Panc1 (cell line): ENCODE data around the gene SYT5. TPM values are rescaled to one million over a fixed set of nuclear protein-coding genes. Genes with fewer than 3 reads are reported as not detected.

ENCODE experiments used
- ATAC-seq: fragments of 200-7000 bp; cut with Tn5 transposase; 2 replicates; pipeline ENCODE4 v1.9.1; 2020; ENCODE audit warnings: mild to moderate bottlenecking, moderate library complexity
- BruUV-seq: library from RNA; stranded (reverse); fragments of 400-500 nt; replicated peaks from 2 replicates; lab custom pipeline; 2021; lab: Mats Ljungman, UMichigan
- CTCF ChIA-PET: fragments of 300-600 bp; sonication (Branson Sonifier 250); formaldehyde crosslinking; loops from one replicate; lab custom pipeline; 2022; ENCODE audit warnings: antibody characterized with exemption; lab: Charles Lee
- POLR2A ChIA-PET: fragments of 300-600 bp; sonication (Branson Sonifier 250); formaldehyde crosslinking; loops from one replicate; lab custom pipeline; 2022; ENCODE audit warnings: antibody characterized with exemption; lab: Charles Lee
- DNase-seq: peaks from one replicate; pipeline ENCODE4 v3.0.0-alpha.2; 2010; ENCODE audit warnings: low read depth, low spot score
- H3K27ac ChIP-seq: 2 replicates; pipeline ENCODE4 v1.5.1; 2011; ENCODE audit warnings: mild to moderate bottlenecking, low read length, inconsistent platforms
- H3K27me3 ChIP-seq: fragments of 200-500 bp; sonication (Bioruptor generic); 2 replicates; pipeline ENCODE4 v1.6.0; 2014; ENCODE audit warnings: low read length, inconsistent platforms; ENCODE audit not compliant: control insufficient read depth, insufficient read depth
- H3K36me3 ChIP-seq: fragments of 200-500 bp; sonication (Bioruptor generic); 2 replicates; pipeline ENCODE4 v1.5.1; 2014; ENCODE audit warnings: inconsistent platforms, mild to moderate bottlenecking, low read length, moderate library complexity; ENCODE audit not compliant: control insufficient read depth, insufficient read depth
- H3K4me1 ChIP-seq: 2 replicates; pipeline ENCODE4 v1.5.1; 2011; ENCODE audit warnings: inconsistent platforms, mild to moderate bottlenecking, low read length, moderate library complexity; ENCODE audit not compliant: control insufficient read depth, insufficient read depth
- H3K4me3 ChIP-seq, 2 experiments: 2 replicates each; pipeline ENCODE4 v1.5.1; 2011 to 2012; ENCODE audit warnings: low read depth in 2 of 2, low read length in 2 of 2, mild to moderate bottlenecking in 2 of 2, inconsistent platforms in 1 of 2, moderate library complexity in 1 of 2
- H3K9me3 ChIP-seq: fragments of 200-500 bp; sonication (Bioruptor generic); 2 replicates; pipeline ENCODE4 v1.5.1; 2014; ENCODE audit warnings: low read depth, mild to moderate bottlenecking, inconsistent platforms, low read length, moderate library complexity; ENCODE audit not compliant: control insufficient read depth, insufficient read depth
- POLR2AphosphoS5 ChIP-seq: IDR thresholded peaks from 2 replicates; pipeline ENCODE4 v1.6.1; 2012; ENCODE audit warnings: mild to moderate bottlenecking, low read depth, low read length, moderate library complexity
- SIN3A ChIP-seq: IDR thresholded peaks from 2 replicates; pipeline ENCODE4 v1.6.1; 2012; ENCODE audit warnings: low read depth, mild to moderate bottlenecking, low read length, moderate library complexity, borderline replicate concordance; ENCODE audit not compliant: insufficient read depth
- TCF7L2 ChIP-seq: IDR thresholded peaks from 2 replicates; pipeline ENCODE4 v1.6.1; 2011; ENCODE audit warnings: mild to moderate bottlenecking, low read depth, low read length, inconsistent platforms
- in situ Hi-C: cut with HindIII; loops from 2 replicates; pipeline ENCODE4 v1.10.0; 2016; ENCODE audit warnings: low sequenced_read_pairs, low pct_unique_long_range_greater_than_20kb
- intact Hi-C: fragments of 100-400 bp; cut with micrococcal nuclease; formaldehyde crosslinking; loops from one replicate; pipeline ENCODE4 v1.10.0; 2022; ENCODE audit not compliant: unreplicated experiment
- total RNA-seq: library from RNA; stranded (reverse); gene quantifications from one replicate; pipeline ENCODE4 v1.2.1, GENCODE V29; 2021; ENCODE audit not compliant: unreplicated experiment
- TF ChIP-seq, protein P1 (sequence below), 2 experiments: IDR thresholded peaks; 2 replicates each; pipeline ENCODE4 v1.6.1; 2011 to 2012; ENCODE audit warnings: low read depth in 2 of 2, control low read depth in 1 of 2, low read length in 1 of 2, mild to moderate bottlenecking in 1 of 2, moderate library complexity in 1 of 2; ENCODE audit not compliant: insufficient read depth in 1 of 2
- TF ChIP-seq, protein P2 (sequence below): fragments of 450-650 bp; IDR thresholded peaks from 2 replicates; pipeline ENCODE4 v1.5.1; 2017; ENCODE audit warnings: mild to moderate bottlenecking

SYT5 gene
- total RNA-seq, 1 experiment from 2014 or later = 3.2 TPM

DNA sequence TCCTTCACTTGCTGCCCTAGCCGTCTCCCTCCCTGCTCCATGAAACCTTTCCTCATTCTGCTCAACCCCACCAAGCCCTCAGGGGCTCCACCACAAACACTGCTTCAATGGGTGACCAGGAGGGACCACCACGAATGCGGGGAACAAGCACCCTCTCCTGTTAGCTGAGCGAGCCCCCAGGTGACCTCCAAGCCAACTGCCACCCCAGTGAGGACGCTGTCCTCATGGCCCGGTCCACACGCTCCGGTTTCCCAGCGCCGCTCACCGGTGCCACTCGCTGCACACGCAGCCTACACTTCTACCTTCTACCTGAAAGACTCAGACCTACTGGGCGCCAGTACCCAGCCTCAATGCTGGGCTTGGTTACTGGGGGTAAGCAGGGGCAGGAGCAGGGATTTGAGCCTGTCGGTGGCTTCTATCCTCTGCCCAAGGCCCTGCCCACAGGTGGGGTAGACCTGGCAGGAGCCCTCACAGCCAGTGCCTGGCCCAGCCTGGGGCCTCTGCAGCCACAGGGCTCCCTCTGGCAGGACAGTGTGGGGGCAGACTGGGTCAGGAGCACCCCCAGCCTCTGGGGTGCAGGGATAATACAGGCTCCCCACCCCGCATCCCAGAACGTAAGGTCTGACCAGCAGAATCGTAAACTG is 49.2 kb upstream of the SYT5 start:
- TF ChIP-seq, protein P1, sequence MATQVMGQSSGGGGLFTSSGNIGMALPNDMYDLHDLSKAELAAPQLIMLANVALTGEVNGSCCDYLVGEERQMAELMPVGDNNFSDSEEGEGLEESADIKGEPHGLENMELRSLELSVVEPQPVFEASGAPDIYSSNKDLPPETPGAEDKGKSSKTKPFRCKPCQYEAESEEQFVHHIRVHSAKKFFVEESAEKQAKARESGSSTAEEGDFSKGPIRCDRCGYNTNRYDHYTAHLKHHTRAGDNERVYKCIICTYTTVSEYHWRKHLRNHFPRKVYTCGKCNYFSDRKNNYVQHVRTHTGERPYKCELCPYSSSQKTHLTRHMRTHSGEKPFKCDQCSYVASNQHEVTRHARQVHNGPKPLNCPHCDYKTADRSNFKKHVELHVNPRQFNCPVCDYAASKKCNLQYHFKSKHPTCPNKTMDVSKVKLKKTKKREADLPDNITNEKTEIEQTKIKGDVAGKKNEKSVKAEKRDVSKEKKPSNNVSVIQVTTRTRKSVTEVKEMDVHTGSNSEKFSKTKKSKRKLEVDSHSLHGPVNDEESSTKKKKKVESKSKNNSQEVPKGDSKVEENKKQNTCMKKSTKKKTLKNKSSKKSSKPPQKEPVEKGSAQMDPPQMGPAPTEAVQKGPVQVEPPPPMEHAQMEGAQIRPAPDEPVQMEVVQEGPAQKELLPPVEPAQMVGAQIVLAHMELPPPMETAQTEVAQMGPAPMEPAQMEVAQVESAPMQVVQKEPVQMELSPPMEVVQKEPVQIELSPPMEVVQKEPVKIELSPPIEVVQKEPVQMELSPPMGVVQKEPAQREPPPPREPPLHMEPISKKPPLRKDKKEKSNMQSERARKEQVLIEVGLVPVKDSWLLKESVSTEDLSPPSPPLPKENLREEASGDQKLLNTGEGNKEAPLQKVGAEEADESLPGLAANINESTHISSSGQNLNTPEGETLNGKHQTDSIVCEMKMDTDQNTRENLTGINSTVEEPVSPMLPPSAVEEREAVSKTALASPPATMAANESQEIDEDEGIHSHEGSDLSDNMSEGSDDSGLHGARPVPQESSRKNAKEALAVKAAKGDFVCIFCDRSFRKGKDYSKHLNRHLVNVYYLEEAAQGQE (IDR thresholded peaks at IDR 0.05; ENCODE audit: insufficient read depth in 1 of 2, low read depth in 2 of 2, low read length in 1 of 2) = no peak
- TF ChIP-seq TCF7L2 (no peak), SIN3A (no peak), POLR2AphosphoS5 (no peak)
- TF ChIP-seq, protein P2, sequence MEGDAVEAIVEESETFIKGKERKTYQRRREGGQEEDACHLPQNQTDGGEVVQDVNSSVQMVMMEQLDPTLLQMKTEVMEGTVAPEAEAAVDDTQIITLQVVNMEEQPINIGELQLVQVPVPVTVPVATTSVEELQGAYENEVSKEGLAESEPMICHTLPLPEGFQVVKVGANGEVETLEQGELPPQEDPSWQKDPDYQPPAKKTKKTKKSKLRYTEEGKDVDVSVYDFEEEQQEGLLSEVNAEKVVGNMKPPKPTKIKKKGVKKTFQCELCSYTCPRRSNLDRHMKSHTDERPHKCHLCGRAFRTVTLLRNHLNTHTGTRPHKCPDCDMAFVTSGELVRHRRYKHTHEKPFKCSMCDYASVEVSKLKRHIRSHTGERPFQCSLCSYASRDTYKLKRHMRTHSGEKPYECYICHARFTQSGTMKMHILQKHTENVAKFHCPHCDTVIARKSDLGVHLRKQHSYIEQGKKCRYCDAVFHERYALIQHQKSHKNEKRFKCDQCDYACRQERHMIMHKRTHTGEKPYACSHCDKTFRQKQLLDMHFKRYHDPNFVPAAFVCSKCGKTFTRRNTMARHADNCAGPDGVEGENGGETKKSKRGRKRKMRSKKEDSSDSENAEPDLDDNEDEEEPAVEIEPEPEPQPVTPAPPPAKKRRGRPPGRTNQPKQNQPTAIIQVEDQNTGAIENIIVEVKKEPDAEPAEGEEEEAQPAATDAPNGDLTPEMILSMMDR = no peak
- ATAC-seq (no peak; the same call in 1 of the 2 replicates), DNase-seq (no peak)
- no TSS peak for BruUV-seq
- Histone ChIP-seq H3K4me3 (no peak overlapping the region), H3K27me3 (no peaks in the 10 kb centered on the region), H3K9me3 (no peaks in the 10 kb centered on the region), H3K4me1 (peaks cover 13% of the 10 kb centered on the region; the same call in 1 of the 2 replicates), H3K27ac (no peak overlapping the region), H3K36me3 (peaks cover 25% of the 10 kb centered on the region)
- in situ Hi-C loops (no loop called here), intact Hi-C loops (no loop called here)
- ChIA-PET CTCF (no interaction called here), POLR2A (no interaction called here)

DNA sequence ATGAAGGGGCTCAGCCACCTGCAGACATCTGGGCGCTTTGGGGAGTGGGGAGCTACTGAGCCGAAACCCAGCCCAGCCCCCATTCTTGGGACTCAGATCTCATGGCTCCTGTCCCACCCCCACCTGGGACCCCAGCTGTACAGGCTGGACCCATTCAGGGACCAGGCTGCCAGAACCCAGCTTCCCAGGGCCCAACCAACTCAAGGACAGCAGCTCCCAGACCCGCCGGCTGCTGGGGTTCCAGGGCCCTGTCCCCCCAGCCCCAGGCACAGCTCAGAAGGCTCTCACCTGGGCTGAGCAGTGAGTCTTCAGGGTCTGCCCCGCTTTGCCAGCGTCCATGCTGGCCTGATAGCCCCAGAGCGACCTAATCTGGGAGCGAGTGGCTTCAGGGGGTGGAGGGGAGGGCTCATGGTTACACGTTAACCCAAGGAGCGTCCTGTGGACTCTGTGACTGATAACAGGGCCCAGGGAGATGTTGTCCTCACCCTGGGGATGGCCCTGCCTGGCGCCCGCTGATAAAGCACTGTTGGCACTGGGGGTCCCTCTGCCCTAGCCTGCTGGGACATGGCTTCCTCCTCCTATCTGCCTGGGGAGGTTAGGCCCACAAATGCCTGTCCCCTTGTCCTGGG is 48.4 kb upstream of the SYT5 start, which contains the start of gene TMEM86B:
Gene TMEM86B (minus strand): TSS at position 361 of the 629 bp plus-strand sequence. CDS start 22 bp downstream, at position 339.
- ATAC-seq (no peak), DNase-seq (no peak)
- ChIA-PET CTCF (interaction anchor here (0.6 kb wide), 1 partner anchor 1269 kb away, joined by 10 read pairs; no protein-coding TSS in a partner anchor), POLR2A (no interaction called here)
- H3K9me3 ChIP-seq = no peaks in the 10 kb centered on the region
- no TSS peak for BruUV-seq
- no peak within 1 kb of the TSS; the same call in 1 of the 2 replicates for H3K27ac ChIP-seq
- H3K36me3 ChIP-seq = peaks cover 23% of the 10 kb centered on the region
- no peaks in the 10 kb centered on the region for H3K27me3 ChIP-seq
- TF ChIP-seq POLR2AphosphoS5 = no peak
- peaks cover 13% of the 10 kb centered on the region; the same call in 1 of the 2 replicates for H3K4me1 ChIP-seq
- in situ Hi-C loops = no loop called here
- intact Hi-C loops = no loop called here
- no peak within 1 kb of the TSS for H3K4me3 ChIP-seq
